H9 (cell line): ENCODE measurements around the gene UBE3B. TPM values are rescaled to one million over a fixed set of nuclear protein-coding genes. Genes with fewer than 3 reads are reported as not detected.

ENCODE experiments used
- DNase-seq: peaks from one replicate; pipeline ENCODE4 v3.0.0-alpha.2; 2017
- H2AFZ ChIP-seq: one replicate; pipeline ENCODE4 v1.6.1; 2013; ENCODE audit warnings: mild to moderate bottlenecking, low read length, control low read depth, moderate library complexity
- H2AK5ac ChIP-seq: 2 replicates; pipeline ENCODE4 v1.6.1; 2013; ENCODE audit warnings: low read length, control low read depth, mixed read lengths; ENCODE audit not compliant: insufficient read length
- H2BK120ac ChIP-seq: one replicate; pipeline ENCODE4 v1.6.1; 2013; ENCODE audit warnings: low read depth, mild to moderate bottlenecking, low read length, control low read depth, inconsistent platforms; ENCODE audit not compliant: poor library complexity, severe bottlenecking
- H2BK12ac ChIP-seq: 2 replicates; pipeline ENCODE4 v1.6.1; 2013; ENCODE audit warnings: low read length, control low read depth, mixed read lengths, low read depth; ENCODE audit not compliant: insufficient read length
- H2BK15ac ChIP-seq: 2 replicates; pipeline ENCODE4 v1.6.1; 2013; ENCODE audit warnings: low read depth, low read length, control low read depth
- H2BK20ac ChIP-seq: one replicate; pipeline ENCODE4 v1.6.1; 2013; ENCODE audit warnings: low read depth, mild to moderate bottlenecking, low read length, control low read depth, inconsistent platforms; ENCODE audit not compliant: poor library complexity, severe bottlenecking
- H2BK5ac ChIP-seq: 2 replicates; pipeline ENCODE4 v1.6.1; 2013; ENCODE audit warnings: low read length, control low read depth, mixed read lengths; ENCODE audit not compliant: insufficient read length
- H3K14ac ChIP-seq: 2 replicates; pipeline ENCODE4 v1.6.1; 2013; ENCODE audit warnings: low read length, control low read depth; ENCODE audit not compliant: insufficient read depth
- H3K18ac ChIP-seq: 2 replicates; pipeline ENCODE4 v1.6.1; 2013; ENCODE audit warnings: low read depth, mild to moderate bottlenecking, mixed read lengths, low read length, control low read depth; ENCODE audit not compliant: insufficient read length
- H3K23ac ChIP-seq: 2 replicates; pipeline ENCODE4 v1.6.1; 2013; ENCODE audit warnings: low read length, control low read depth, mixed read lengths, low read depth; ENCODE audit not compliant: insufficient read length
- H3K23me2 ChIP-seq: 2 replicates; pipeline ENCODE4 v1.6.1; 2013; ENCODE audit warnings: low read depth, mild to moderate bottlenecking, mixed read lengths, low read length, control low read depth; ENCODE audit not compliant: insufficient read length, poor library complexity, severe bottlenecking
- H3K27ac ChIP-seq: 2 replicates; pipeline ENCODE4 v1.5.1; 2013; ENCODE audit warnings: low read length, control low read depth, mixed read lengths, low read depth; ENCODE audit not compliant: insufficient read length
- H3K27me3 ChIP-seq: 2 replicates; pipeline ENCODE4 v1.6.1; 2013; ENCODE audit warnings: low read length, control low read depth, inconsistent platforms; ENCODE audit not compliant: insufficient read depth
- H3K4ac ChIP-seq: 2 replicates; pipeline ENCODE4 v1.6.1; 2013; ENCODE audit warnings: low read depth, mild to moderate bottlenecking, control low read depth, inconsistent platforms, low read length, moderate library complexity
- H3K4me1 ChIP-seq: 2 replicates; pipeline ENCODE4 v1.6.1; 2013; ENCODE audit warnings: low read length, control low read depth, inconsistent platforms; ENCODE audit not compliant: insufficient read depth
- H3K4me2 ChIP-seq: 2 replicates; pipeline ENCODE4 v1.6.1; 2013; ENCODE audit warnings: low read length, control low read depth, mixed read lengths; ENCODE audit not compliant: insufficient read length, insufficient read depth
- H3K56ac ChIP-seq: 2 replicates; pipeline ENCODE4 v1.6.1; 2013; ENCODE audit warnings: low read depth, mild to moderate bottlenecking, mixed read lengths, low read length, control low read depth; ENCODE audit not compliant: insufficient read length
- H3K79me1 ChIP-seq: 2 replicates; pipeline ENCODE4 v1.6.1; 2013; ENCODE audit warnings: low read depth, mild to moderate bottlenecking, moderate library complexity, low read length, control low read depth, inconsistent platforms; ENCODE audit not compliant: insufficient read depth, poor library complexity, severe bottlenecking
- H3K79me2 ChIP-seq: 2 replicates; pipeline ENCODE4 v1.6.1; 2013; ENCODE audit warnings: low read length, control low read depth, inconsistent platforms; ENCODE audit not compliant: insufficient read depth
- H3K9ac ChIP-seq: 2 replicates; pipeline ENCODE4 v1.6.1; 2013; ENCODE audit warnings: low read length, control low read depth, mixed read lengths; ENCODE audit not compliant: insufficient read length; ENCODE audit errors: extremely low read depth
- H3K9me3 ChIP-seq: one replicate; pipeline ENCODE4 v1.6.1; 2013; ENCODE audit warnings: low read depth, low read length, inconsistent platforms; ENCODE audit not compliant: control insufficient read depth
- H3T11ph ChIP-seq: one replicate; pipeline ENCODE4 v1.6.1; 2013; ENCODE audit warnings: mild to moderate bottlenecking, low read length, control low read depth, inconsistent platforms
- H4K20me1 ChIP-seq: one replicate; pipeline ENCODE4 v1.6.1; 2013; ENCODE audit not compliant: control insufficient read depth, insufficient read length, insufficient read depth
- H4K5ac ChIP-seq: 2 replicates; pipeline ENCODE4 v1.6.1; 2013; ENCODE audit warnings: low read depth, mild to moderate bottlenecking, mixed read lengths, low read length, control low read depth; ENCODE audit not compliant: insufficient read length
- H4K8ac ChIP-seq: replicated peaks from 2 replicates; pipeline ENCODE4 v1.6.1; 2013; ENCODE audit warnings: low read length, control low read depth, mixed read lengths, low read depth; ENCODE audit not compliant: insufficient read length
- H4K91ac ChIP-seq: 2 replicates; pipeline ENCODE4 v1.6.1; 2013; ENCODE audit warnings: low read depth, mild to moderate bottlenecking, moderate library complexity, mixed read lengths, low read length, control low read depth; ENCODE audit not compliant: insufficient read length
- H3K27ac Mint-ChIP-seq, 3 experiments: 2 replicates in 2 of 3; 3 replicates in 1 of 3; pipeline ENCODE4 v1.8.0; 2020 to 2021; ENCODE audit warnings: mixed read lengths in 3 of 3, mild to moderate bottlenecking in 1 of 3, moderate library complexity in 1 of 3
- H3K27me3 Mint-ChIP-seq: 2 replicates; pipeline ENCODE4 v1.8.0; 2021; ENCODE audit warnings: low read depth, mild to moderate bottlenecking, moderate library complexity, mixed read lengths
- H3K36me3 Mint-ChIP-seq, 3 experiments: 2 replicates in 2 of 3; 3 replicates in 1 of 3; pipeline ENCODE4 v1.8.0; 2020 to 2021; ENCODE audit warnings: low read depth in 3 of 3, mixed read lengths in 3 of 3; ENCODE audit not compliant: insufficient read depth in 1 of 3
- H3K4me1 Mint-ChIP-seq, 2 experiments: 2 replicates each; pipeline ENCODE4 v1.8.0; 2020; ENCODE audit warnings: mixed read lengths in 2 of 2
- H3K4me3 Mint-ChIP-seq, 2 experiments: 2 replicates in 1 of 2; 3 replicates in 1 of 2; pipeline ENCODE4 v1.8.0; 2020 to 2021; ENCODE audit warnings: mild to moderate bottlenecking in 2 of 2, mixed read lengths in 2 of 2, moderate library complexity in 1 of 2
- H3K9me3 Mint-ChIP-seq, 2 experiments: 2 replicates in 1 of 2; 3 replicates in 1 of 2; pipeline ENCODE4 v1.8.0; 2020; ENCODE audit warnings: mild to moderate bottlenecking in 2 of 2, mixed read lengths in 2 of 2, moderate library complexity in 1 of 2
- CTCF ChIP-seq: fragments of 200-600 bp; sonication (generic); conservative IDR thresholded peaks from 3 replicates; pipeline ENCODE4 v1.8.0; 2021; ENCODE audit warnings: antibody characterized with exemption, mild to moderate bottlenecking
- WGBS: extraction: QIAGEN DNeasy Blood & Tissue Kit; methylation state at CpG from one replicate; pipeline ENCODE4 v1.1.7; 2013; ENCODE audit warnings: missing lambda C conversion rate, low lambda C conversion rate, mixed read lengths; ENCODE audit not compliant: insufficient read length; ENCODE audit errors: extremely low coverage; 5-methylcytosine and 5-hydroxymethylcytosine counted together
- total RNA-seq: library from RNA; stranded (reverse); gene quantifications from 2 replicates; pipeline ENCODE4 v1.2.1, GENCODE V29; 2021

Gene UBE3B
- total RNA-seq, 1 experiment from 2014 or later: 24.2 TPM

GRCh38 chr12:109581334-109581691 lies 103.9 kb downstream of the UBE3B start:
- Histone ChIP-seq H3K23ac (no peak overlapping the region), H3K18ac (no peak overlapping the region), H2AK5ac (no peak overlapping the region), H3K27ac (no peak overlapping the region), H3K56ac (no peak overlapping the region), H3K23me2 (no peaks in the 10 kb centered on the region), H2AFZ (no peak overlapping the region), H3K9ac (no peak overlapping the region), H4K8ac (no peak overlapping the region), H2BK15ac (no peak overlapping the region), H4K5ac (no peak overlapping the region), H3K4ac (no peak overlapping the region), H4K91ac (no peak overlapping the region), H2BK5ac (no peak overlapping the region), H3K9me3 (no peaks in the 10 kb centered on the region), H3K79me2 (no peaks in the 10 kb centered on the region), H3K4me1 (no peaks in the 10 kb centered on the region), H3T11ph (no peak overlapping the region), H3K4me2 (no peak overlapping the region), H2BK120ac (no peak overlapping the region), H4K20me1 (no peaks in the 10 kb centered on the region), H3K27me3 (no peaks in the 10 kb centered on the region), H2BK20ac (no peak overlapping the region), H2BK12ac (no peak overlapping the region), H3K14ac (no peak overlapping the region), H3K79me1 (no peaks in the 10 kb centered on the region)
- no peak for TF ChIP-seq CTCF
- no peaks in the 10 kb centered on the region for H3K9me3 Mint-ChIP-seq
- no peaks in the 10 kb centered on the region for H3K4me1 Mint-ChIP-seq
- H3K4me3 Mint-ChIP-seq: no peak overlapping the region
- peak overlapping the region in 1 of 3 experiments; percentile 63; a peak in 1 of 7 replicates for H3K27ac Mint-ChIP-seq
- no peak for DNase-seq
- peaks cover 5 to 60% (median 55%) of the 10 kb centered on the region in 3 experiments; a peak in 6 of 7 replicates for H3K36me3 Mint-ChIP-seq
- WGBS: no CpG with 5 or more reads among the region's 18 CpGs
- H3K27me3 Mint-ChIP-seq: no peaks in the 10 kb centered on the region
